ENCODE data around the gene NFIA. TPM values are rescaled to one million over a fixed set of nuclear protein-coding genes. Genes with fewer than 3 reads are reported as not detected.

NFIA gene
- total RNA-seq, 1 donor from 2014 or later: 1.5 TPM

- Mint-ChIP-seq H3K4me3 (ENCODE audit: low read depth) (no peak overlapping the region), H3K36me3 (ENCODE audit: low read depth) (no peaks in the 10 kb centered on the region), H3K27ac (no peak overlapping the region), H3K4me1 (ENCODE audit: low read depth) (peaks cover 22% of the 10 kb centered on the region), H3K27me3 (ENCODE audit: low read depth) (peaks cover 36% of the 10 kb centered on the region), H3K9me3 (no peaks in the 10 kb centered on the region)
- DNase-seq (ENCODE audit: low spot score): no peak
- intact Hi-C loops (cut with micrococcal nuclease): loop anchor here (5.0 to 10.0 kb wide), 4 partner anchors 165 to 395 kb away; partner anchors contain the start of gene TM2D1
Observed at GRCh38 chr1:61330018-61330417, 247.7 kb downstream of the NFIA start.

- peaks cover 17% of the 10 kb centered on the region for H3K4me1 Mint-ChIP-seq (ENCODE audit: low read depth)
- no peak overlapping the region for H3K27ac Mint-ChIP-seq
- H3K27me3 Mint-ChIP-seq (ENCODE audit: low read depth): peaks cover 34% of the 10 kb centered on the region
- H3K9me3 Mint-ChIP-seq: no peaks in the 10 kb centered on the region
- H3K36me3 Mint-ChIP-seq (ENCODE audit: low read depth): no peaks in the 10 kb centered on the region
- intact Hi-C loops (cut with micrococcal nuclease): loop anchor here (5.0 to 10.0 kb wide), 4 partner anchors 166 to 394 kb away; partner anchors contain the start of gene TM2D1
- no peak for DNase-seq (ENCODE audit: low spot score)
- no peak overlapping the region for H3K4me3 Mint-ChIP-seq (ENCODE audit: low read depth)
Observed at GRCh38 chr1:61330571-61330970, 248.2 kb downstream of the NFIA start.

GRCh38 chr1:61332196-61332753 lies 249.9 kb downstream of the NFIA start:
- no peak overlapping the region for H3K4me3 Mint-ChIP-seq (ENCODE audit: low read depth)

GRCh38 chr1:61332796-61333195 lies 250.4 kb downstream of the NFIA start:
- H3K4me1 Mint-ChIP-seq (ENCODE audit: low read depth): peaks cover 17% of the 10 kb centered on the region
- H3K36me3 Mint-ChIP-seq (ENCODE audit: low read depth): no peaks in the 10 kb centered on the region
- intact Hi-C loops (cut with micrococcal nuclease): loop anchor here (1.0 to 10.0 kb wide), 7 partner anchors 9 to 392 kb away; partner anchors contain the start of gene TM2D1
- no peaks in the 10 kb centered on the region for H3K9me3 Mint-ChIP-seq
- H3K4me3 Mint-ChIP-seq (ENCODE audit: low read depth): no peak overlapping the region
- H3K27me3 Mint-ChIP-seq (ENCODE audit: low read depth): peaks cover 41% of the 10 kb centered on the region
- DNase-seq (ENCODE audit: low spot score): no peak
- H3K27ac Mint-ChIP-seq: no peak overlapping the region

More at GRCh38 chr1:61332196-61332753, 249.9 kb downstream of the NFIA start:
- H3K4me1 Mint-ChIP-seq (ENCODE audit: low read depth): peaks cover 17% of the 10 kb centered on the region
- intact Hi-C loops (cut with micrococcal nuclease): loop anchor here (1.0 to 10.0 kb wide), 7 partner anchors 9 to 393 kb away; partner anchors contain the start of gene TM2D1
- H3K27me3 Mint-ChIP-seq (ENCODE audit: low read depth): peaks cover 38% of the 10 kb centered on the region
- peak overlapping the region; percentile 29 for H3K27ac Mint-ChIP-seq
- no peaks in the 10 kb centered on the region for H3K9me3 Mint-ChIP-seq
- DNase-seq (ENCODE audit: low spot score): no peak
- H3K36me3 Mint-ChIP-seq (ENCODE audit: low read depth): no peaks in the 10 kb centered on the region

GRCh38 chr1:61334718-61335589 lies 252.6 kb downstream of the NFIA start:
- Mint-ChIP-seq H3K27ac (no peak overlapping the region), H3K9me3 (no peaks in the 10 kb centered on the region), H3K27me3 (ENCODE audit: low read depth) (peaks cover 42% of the 10 kb centered on the region), H3K36me3 (ENCODE audit: low read depth) (no peaks in the 10 kb centered on the region), H3K4me3 (ENCODE audit: low read depth) (no peak overlapping the region), H3K4me1 (ENCODE audit: low read depth) (peaks cover 17% of the 10 kb centered on the region)
- DNase-seq (ENCODE audit: low spot score): no peak
- intact Hi-C loops (cut with micrococcal nuclease): loop anchor here (5.0 to 10.0 kb wide), 4 partner anchors 170 to 390 kb away; partner anchors contain the start of gene TM2D1

GRCh38 chr1:61337037-61337436 lies 254.7 kb downstream of the NFIA start:
- intact Hi-C loops (cut with micrococcal nuclease): loop anchor here (10.0 kb wide), 3 partner anchors 172 to 388 kb away; partner anchors contain the start of gene TM2D1
- Mint-ChIP-seq H3K4me3 (ENCODE audit: low read depth) (no peak overlapping the region), H3K4me1 (ENCODE audit: low read depth) (peaks cover 10% of the 10 kb centered on the region), H3K36me3 (ENCODE audit: low read depth) (no peaks in the 10 kb centered on the region), H3K9me3 (no peaks in the 10 kb centered on the region), H3K27me3 (ENCODE audit: low read depth) (peaks cover 44% of the 10 kb centered on the region), H3K27ac (no peak overlapping the region)
- no peak for DNase-seq (ENCODE audit: low spot score)

GRCh38 chr1:61337441-61337951 lies 255.1 kb downstream of the NFIA start:
- intact Hi-C loops (cut with micrococcal nuclease): loop anchor here (10.0 kb wide), 3 partner anchors 173 to 387 kb away; partner anchors contain the start of gene TM2D1
- Mint-ChIP-seq H3K4me1 (ENCODE audit: low read depth) (peaks cover 5% of the 10 kb centered on the region), H3K27me3 (ENCODE audit: low read depth) (peaks cover 46% of the 10 kb centered on the region), H3K9me3 (no peaks in the 10 kb centered on the region), H3K27ac (no peak overlapping the region), H3K36me3 (ENCODE audit: low read depth) (no peaks in the 10 kb centered on the region), H3K4me3 (ENCODE audit: low read depth) (no peak overlapping the region)
- no peak for DNase-seq (ENCODE audit: low spot score)

GRCh38 chr1:61337981-61338848 lies 255.9 kb downstream of the NFIA start:
- Mint-ChIP-seq H3K27ac (no peak overlapping the region), H3K4me1 (ENCODE audit: low read depth) (no peaks in the 10 kb centered on the region), H3K27me3 (ENCODE audit: low read depth) (peaks cover 49% of the 10 kb centered on the region), H3K9me3 (no peaks in the 10 kb centered on the region), H3K36me3 (ENCODE audit: low read depth) (no peaks in the 10 kb centered on the region), H3K4me3 (ENCODE audit: low read depth) (no peak overlapping the region)
- no peak for DNase-seq (ENCODE audit: low spot score)
- intact Hi-C loops (cut with micrococcal nuclease): loop anchor here (10.0 kb wide), 3 partner anchors 173 to 387 kb away; partner anchors contain the start of gene TM2D1

- Mint-ChIP-seq H3K27me3 (ENCODE audit: low read depth) (peaks cover 52% of the 10 kb centered on the region), H3K9me3 (no peaks in the 10 kb centered on the region), H3K4me3 (ENCODE audit: low read depth) (no peak overlapping the region), H3K27ac (no peak overlapping the region), H3K4me1 (ENCODE audit: low read depth) (no peaks in the 10 kb centered on the region), H3K36me3 (ENCODE audit: low read depth) (no peaks in the 10 kb centered on the region)
- DNase-seq (ENCODE audit: low spot score): no peak
- intact Hi-C loops (cut with micrococcal nuclease): loop anchor here (10.0 kb wide), 3 partner anchors 174 to 386 kb away; partner anchors contain the start of gene TM2D1
Observed at GRCh38 chr1:61338899-61339298, 256.5 kb downstream of the NFIA start.

- intact Hi-C loops (cut with micrococcal nuclease): no loop called here
- no peak overlapping the region for H3K4me3 Mint-ChIP-seq (ENCODE audit: low read depth)
- no peaks in the 10 kb centered on the region for H3K36me3 Mint-ChIP-seq (ENCODE audit: low read depth)
- H3K27ac Mint-ChIP-seq: no peak overlapping the region
- no peaks in the 10 kb centered on the region for H3K4me1 Mint-ChIP-seq (ENCODE audit: low read depth)
- no peaks in the 10 kb centered on the region for H3K9me3 Mint-ChIP-seq
- no peak for DNase-seq (ENCODE audit: low spot score)
- peaks cover 53% of the 10 kb centered on the region for H3K27me3 Mint-ChIP-seq (ENCODE audit: low read depth)
Observed at GRCh38 chr1:61341426-61341825, 259.1 kb downstream of the NFIA start.

- H3K4me1 Mint-ChIP-seq (ENCODE audit: low read depth): no peaks in the 10 kb centered on the region
- no peak overlapping the region for H3K27ac Mint-ChIP-seq
- intact Hi-C loops (cut with micrococcal nuclease): no loop called here
- H3K4me3 Mint-ChIP-seq (ENCODE audit: low read depth): no peak overlapping the region
- no peak for DNase-seq (ENCODE audit: low spot score)
- H3K27me3 Mint-ChIP-seq (ENCODE audit: low read depth): peaks cover 47% of the 10 kb centered on the region
- H3K9me3 Mint-ChIP-seq: peaks cover 4% of the 10 kb centered on the region
- no peaks in the 10 kb centered on the region for H3K36me3 Mint-ChIP-seq (ENCODE audit: low read depth)
Observed at GRCh38 chr1:61343734-61344420, 261.5 kb downstream of the NFIA start.

All from activated T-helper 2 cell treated with anti-CD3 and anti-CD28 coated beads, Interferon-gamma antibody, Interleukin-2, Interleukin-4, amounts not matched to agents 10 μg/mL and 5 μg/mL and 100 μg/mL, durations not matched to agents 14 hours and 24 hours and 36 hours (primary cell).